Measurements from ENCODE around the gene PLB1.
"Not testable (repeated sequence)": the region's sequence is repeated elsewhere in the genome, so short reads cannot be mapped to it uniquely, and the experiment has no call there.

PLB1 gene

GRCh38 chr2:28465148-28465885, 30.5 kb upstream of the PLB1 start:
- FAIRE-seq: no peak

GRCh38 chr2:28469304-28469703, 26.6 kb upstream of the PLB1 start:
- FAIRE-seq: no peak

- no peak for FAIRE-seq
These were observed 25.8 kb upstream of the PLB1 start for GRCh38 chr2:28469947-28470535.

GRCh38 chr2:28470759-28471158, 25.1 kb upstream of the PLB1 start:
- no peak for FAIRE-seq

GRCh38 chr2:28471214-28471613, 24.6 kb upstream of the PLB1 start:
- FAIRE-seq: no peak

- no peak for FAIRE-seq
These were observed 24.1 kb upstream of the PLB1 start for GRCh38 chr2:28471701-28472236.

GRCh38 chr2:28472641-28473040, 23.2 kb upstream of the PLB1 start:
- not testable (repeated sequence) for FAIRE-seq

GRCh38 chr2:28475088-28475595, 20.7 kb upstream of the PLB1 start:
- no peak for FAIRE-seq

- FAIRE-seq: no peak
These were observed 18.8 kb upstream of the PLB1 start for GRCh38 chr2:28477087-28477486.

- no peak for FAIRE-seq
These were observed 18.2 kb upstream of the PLB1 start for GRCh38 chr2:28477645-28478044.

- FAIRE-seq: no peak
These were observed 15.3 kb upstream of the PLB1 start for GRCh38 chr2:28480403-28481049.

GRCh38 chr2:28481905-28482304, 14.0 kb upstream of the PLB1 start:
- FAIRE-seq: no peak

GRCh38 chr2:28484835-28485234, 11.0 kb upstream of the PLB1 start:
- no peak for FAIRE-seq

- no peak for FAIRE-seq
These were observed 9.3 kb upstream of the PLB1 start for GRCh38 chr2:28486526-28486925.

GRCh38 chr2:28487258-28487657, 8.6 kb upstream of the PLB1 start:
- FAIRE-seq: no peak

GRCh38 chr2:28488083-28488830, 7.6 kb upstream of the PLB1 start:
- FAIRE-seq: no peak

GRCh38 chr2:28488858-28489575, 6.8 kb upstream of the PLB1 start:
- no peak for FAIRE-seq

GRCh38 chr2:28490558-28490957, 5.3 kb upstream of the PLB1 start:
- FAIRE-seq: no peak

- FAIRE-seq: no peak
These were observed 3.6 kb upstream of the PLB1 start for GRCh38 chr2:28492282-28492681.

GRCh38 chr2:28493636-28494035, 2.2 kb upstream of the PLB1 start:
- FAIRE-seq: no peak

GRCh38 chr2:28496781-28497180, 921 bp downstream of the PLB1 start:
- FAIRE-seq: no peak

GRCh38 chr2:28497206-28497605, 1.3 kb downstream of the PLB1 start:
- FAIRE-seq: no peak
